Measurements from ENCODE around the gene TSHZ2.

The TSHZ2 gene

GRCh38 chr20:53032046-53032445 is 59.9 kb downstream of the TSHZ2 start:
- no peak overlapping the region for H2AK5ac ChIP-seq (ENCODE audit: low read length, severe bottlenecking)
- no peaks in the 10 kb centered on the region for H3K9me3 ChIP-seq (ENCODE audit: control insufficient read depth, low read length)
- peak overlapping the region; percentile 44 for H3K9ac ChIP-seq (ENCODE audit: low read length)
- no peak overlapping the region for H4K8ac ChIP-seq (ENCODE audit: low read length)
- H4K91ac ChIP-seq (ENCODE audit: low read length), result no peak overlapping the region
- 87% methylated on average over 11 of the region's 11 CpGs for WGBS
- peak overlapping the region in 1 of 2 experiments; percentile 9 for H3K18ac ChIP-seq (ENCODE audit: low read depth in 1 of 2, low read length in 2 of 2)
- no peaks in the 10 kb centered on the region for H3K79me1 ChIP-seq (replicated peaks; ENCODE audit: low read length, poor library complexity, severe bottlenecking)
- H2AFZ ChIP-seq (ENCODE audit: low read depth, low read length), result no peak overlapping the region
- no peak overlapping the region for H3K4ac ChIP-seq (ENCODE audit: low read depth in 1 of 2, low read length in 2 of 2)
- no peaks in the 10 kb centered on the region for H3K4me1 ChIP-seq (ENCODE audit: control insufficient read depth, insufficient read depth, low read depth, low read length)
- no peaks in the 10 kb centered on the region for H3K27me3 ChIP-seq (ENCODE audit: control insufficient read depth in 1 of 2, insufficient read depth in 1 of 2, low read length in 2 of 2)
- H3K4me3 ChIP-seq (ENCODE audit: insufficient read depth in 1 of 2, low read depth in 1 of 2, low read length in 2 of 2), result peak overlapping the region in 1 of 2 experiments; percentile 44
- H3K4me2 ChIP-seq (ENCODE audit: low read length, poor library complexity, severe bottlenecking), result no peak overlapping the region
- no peak overlapping the region for H3K14ac ChIP-seq (ENCODE audit: low read length in 2 of 2)
- H2BK120ac ChIP-seq (ENCODE audit: low read depth, low read length), result no peak overlapping the region
- no peak overlapping the region for H2BK12ac ChIP-seq (ENCODE audit: low read length in 2 of 2)
- DNase-seq, result peak; percentile 13
- no peak overlapping the region for H3K23ac ChIP-seq (ENCODE audit: low read length in 2 of 2)
- no peaks in the 10 kb centered on the region for H3K36me3 ChIP-seq (ENCODE audit: control insufficient read depth in 1 of 2, insufficient read depth in 2 of 2, low read depth in 1 of 2, low read length in 2 of 2)
- no peak overlapping the region for H3K27ac ChIP-seq (ENCODE audit: low read length, poor library complexity, severe bottlenecking)
- H2BK15ac ChIP-seq (ENCODE audit: low read depth, poor library complexity, severe bottlenecking), result no peak overlapping the region
- H2BK5ac ChIP-seq (ENCODE audit: low read depth, low read length, poor library complexity, severe bottlenecking), result no peak overlapping the region

GRCh38 chr20:53032478-53032932 is 60.3 kb downstream of the TSHZ2 start:
- Histone ChIP-seq H3K23ac (ENCODE audit: low read length in 2 of 2) (no peak overlapping the region), H2AK5ac (ENCODE audit: low read length, severe bottlenecking) (no peak overlapping the region), H2BK15ac (ENCODE audit: low read depth, poor library complexity, severe bottlenecking) (no peak overlapping the region), H3K9me3 (ENCODE audit: control insufficient read depth, low read length) (no peaks in the 10 kb centered on the region), H3K4me1 (ENCODE audit: control insufficient read depth, insufficient read depth, low read depth, low read length) (no peaks in the 10 kb centered on the region), H3K4me2 (ENCODE audit: low read length, poor library complexity, severe bottlenecking) (no peak overlapping the region), H4K91ac (ENCODE audit: low read length) (no peak overlapping the region), H3K4ac (ENCODE audit: low read depth in 1 of 2, low read length in 2 of 2) (no peak overlapping the region), H3K79me1 (replicated peaks; ENCODE audit: low read length, poor library complexity, severe bottlenecking) (no peaks in the 10 kb centered on the region), H3K18ac (ENCODE audit: low read depth in 1 of 2, low read length in 2 of 2) (no peak overlapping the region), H2BK5ac (ENCODE audit: low read depth, low read length, poor library complexity, severe bottlenecking) (no peak overlapping the region), H2BK120ac (ENCODE audit: low read depth, low read length) (no peak overlapping the region), H3K27me3 (ENCODE audit: control insufficient read depth in 1 of 2, insufficient read depth in 1 of 2, low read length in 2 of 2) (no peaks in the 10 kb centered on the region), H2BK12ac (ENCODE audit: low read length in 2 of 2) (no peak overlapping the region), H2AFZ (ENCODE audit: low read depth, low read length) (no peak overlapping the region), H3K9ac (ENCODE audit: low read length) (peak overlapping the region; percentile 44), H3K27ac (ENCODE audit: low read length, poor library complexity, severe bottlenecking) (no peak overlapping the region), H3K14ac (ENCODE audit: low read length in 2 of 2) (no peak overlapping the region), H4K8ac (ENCODE audit: low read length) (no peak overlapping the region), H3K36me3 (ENCODE audit: control insufficient read depth in 1 of 2, insufficient read depth in 2 of 2, low read depth in 1 of 2, low read length in 2 of 2) (no peaks in the 10 kb centered on the region), H3K4me3 (ENCODE audit: insufficient read depth in 1 of 2, low read depth in 1 of 2, low read length in 2 of 2) (peak overlapping the region in 1 of 2 experiments; percentile 44)
- peak; percentile 95 for DNase-seq
- 57% methylated on average over 5 of the region's 5 CpGs for WGBS

GRCh38 chr20:53033176-53033575 is 61.0 kb downstream of the TSHZ2 start:
- no peak overlapping the region for H2AFZ ChIP-seq (ENCODE audit: low read depth, low read length)
- no peak overlapping the region for H3K4me2 ChIP-seq (ENCODE audit: low read length, poor library complexity, severe bottlenecking)
- no peak overlapping the region for H2BK5ac ChIP-seq (ENCODE audit: low read depth, low read length, poor library complexity, severe bottlenecking)
- H2BK120ac ChIP-seq (ENCODE audit: low read depth, low read length), result no peak overlapping the region
- 96% methylated on average over 4 of the region's 6 CpGs for WGBS
- H3K9me3 ChIP-seq (ENCODE audit: control insufficient read depth, low read length), result no peaks in the 10 kb centered on the region
- H3K79me1 ChIP-seq (replicated peaks; ENCODE audit: low read length, poor library complexity, severe bottlenecking), result no peaks in the 10 kb centered on the region
- no peaks in the 10 kb centered on the region for H3K4me1 ChIP-seq (ENCODE audit: control insufficient read depth, insufficient read depth, low read depth, low read length)
- no peak overlapping the region for H2BK12ac ChIP-seq (ENCODE audit: low read length in 2 of 2)
- H2BK15ac ChIP-seq (ENCODE audit: low read depth, poor library complexity, severe bottlenecking), result no peak overlapping the region
- H3K27ac ChIP-seq (ENCODE audit: low read length, poor library complexity, severe bottlenecking), result no peak overlapping the region
- no peak overlapping the region for H3K4ac ChIP-seq (ENCODE audit: low read depth in 1 of 2, low read length in 2 of 2)
- no peaks in the 10 kb centered on the region for H3K36me3 ChIP-seq (ENCODE audit: control insufficient read depth in 1 of 2, insufficient read depth in 2 of 2, low read depth in 1 of 2, low read length in 2 of 2)
- no peak overlapping the region for H3K18ac ChIP-seq (ENCODE audit: low read depth in 1 of 2, low read length in 2 of 2)
- no peak overlapping the region for H2AK5ac ChIP-seq (ENCODE audit: low read length, severe bottlenecking)
- no peak overlapping the region for H3K14ac ChIP-seq (ENCODE audit: low read length in 2 of 2)
- H3K4me3 ChIP-seq (ENCODE audit: insufficient read depth in 1 of 2, low read depth in 1 of 2, low read length in 2 of 2), result no peak overlapping the region
- no peak overlapping the region for H4K91ac ChIP-seq (ENCODE audit: low read length)
- no peak overlapping the region for H3K23ac ChIP-seq (ENCODE audit: low read length in 2 of 2)
- no peak overlapping the region for H4K8ac ChIP-seq (ENCODE audit: low read length)
- no peak for DNase-seq
- peak overlapping the region; percentile 47 for H3K9ac ChIP-seq (ENCODE audit: low read length)
- no peaks in the 10 kb centered on the region for H3K27me3 ChIP-seq (ENCODE audit: control insufficient read depth in 1 of 2, insufficient read depth in 1 of 2, low read length in 2 of 2)

- no peaks in the 10 kb centered on the region for H3K9me3 ChIP-seq (ENCODE audit: control insufficient read depth, low read length)
- DNase-seq, result no peak
- H3K36me3 ChIP-seq (ENCODE audit: control insufficient read depth in 1 of 2, insufficient read depth in 2 of 2, low read depth in 1 of 2, low read length in 2 of 2), result no peaks in the 10 kb centered on the region
- no peak overlapping the region for H2BK5ac ChIP-seq (ENCODE audit: low read depth, low read length, poor library complexity, severe bottlenecking)
- H3K9ac ChIP-seq (ENCODE audit: low read length), result peak overlapping the region; percentile 6
- H3K27ac ChIP-seq (ENCODE audit: low read length, poor library complexity, severe bottlenecking), result no peak overlapping the region
- H3K23ac ChIP-seq (ENCODE audit: low read length in 2 of 2), result no peak overlapping the region
- H2AK5ac ChIP-seq (ENCODE audit: low read length, severe bottlenecking), result no peak overlapping the region
- no peak overlapping the region for H2BK120ac ChIP-seq (ENCODE audit: low read depth, low read length)
- H3K4me2 ChIP-seq (ENCODE audit: low read length, poor library complexity, severe bottlenecking), result no peak overlapping the region
- H4K91ac ChIP-seq (ENCODE audit: low read length), result peak overlapping the region; percentile 69
- no peaks in the 10 kb centered on the region for H3K27me3 ChIP-seq (ENCODE audit: control insufficient read depth in 1 of 2, insufficient read depth in 1 of 2, low read length in 2 of 2)
- H3K4ac ChIP-seq (ENCODE audit: low read depth in 1 of 2, low read length in 2 of 2), result no peak overlapping the region
- H2BK15ac ChIP-seq (ENCODE audit: low read depth, poor library complexity, severe bottlenecking), result no peak overlapping the region
- no peak overlapping the region for H2AFZ ChIP-seq (ENCODE audit: low read depth, low read length)
- no peak overlapping the region for H2BK12ac ChIP-seq (ENCODE audit: low read length in 2 of 2)
- peak overlapping the region; percentile 7 for H4K8ac ChIP-seq (ENCODE audit: low read length)
- peak overlapping the region in 1 of 2 experiments; percentile 67 for H3K18ac ChIP-seq (ENCODE audit: low read depth in 1 of 2, low read length in 2 of 2)
- H3K4me1 ChIP-seq (ENCODE audit: control insufficient read depth, insufficient read depth, low read depth, low read length), result no peaks in the 10 kb centered on the region
- no peak overlapping the region for H3K14ac ChIP-seq (ENCODE audit: low read length in 2 of 2)
- no peak overlapping the region for H3K4me3 ChIP-seq (ENCODE audit: insufficient read depth in 1 of 2, low read depth in 1 of 2, low read length in 2 of 2)
- H3K79me1 ChIP-seq (replicated peaks; ENCODE audit: low read length, poor library complexity, severe bottlenecking), result no peaks in the 10 kb centered on the region
- WGBS, result 48% methylated on average over 2 of the region's 3 CpGs
These were observed 62.7 kb downstream of the TSHZ2 start for GRCh38 chr20:53034899-53035298.

Data from mesenchymal stem cell (in vitro differentiated cells and primary cell).